HG02610 (cell line): ENCODE data around the gene PAX5.

Source experiments
- ATAC-seq: cut with Tn5 transposase; IDR thresholded peaks from one replicate; pipeline ENCODE4 v1.9.1; 2021; ENCODE audit warnings: mild to moderate bottlenecking, moderate library complexity; ENCODE audit not compliant: unreplicated experiment

The PAX5 gene

GRCh38 chr9:36865731-36866635 is 168.1 kb downstream of the PAX5 start:
- ATAC-seq = no peak

DNA sequence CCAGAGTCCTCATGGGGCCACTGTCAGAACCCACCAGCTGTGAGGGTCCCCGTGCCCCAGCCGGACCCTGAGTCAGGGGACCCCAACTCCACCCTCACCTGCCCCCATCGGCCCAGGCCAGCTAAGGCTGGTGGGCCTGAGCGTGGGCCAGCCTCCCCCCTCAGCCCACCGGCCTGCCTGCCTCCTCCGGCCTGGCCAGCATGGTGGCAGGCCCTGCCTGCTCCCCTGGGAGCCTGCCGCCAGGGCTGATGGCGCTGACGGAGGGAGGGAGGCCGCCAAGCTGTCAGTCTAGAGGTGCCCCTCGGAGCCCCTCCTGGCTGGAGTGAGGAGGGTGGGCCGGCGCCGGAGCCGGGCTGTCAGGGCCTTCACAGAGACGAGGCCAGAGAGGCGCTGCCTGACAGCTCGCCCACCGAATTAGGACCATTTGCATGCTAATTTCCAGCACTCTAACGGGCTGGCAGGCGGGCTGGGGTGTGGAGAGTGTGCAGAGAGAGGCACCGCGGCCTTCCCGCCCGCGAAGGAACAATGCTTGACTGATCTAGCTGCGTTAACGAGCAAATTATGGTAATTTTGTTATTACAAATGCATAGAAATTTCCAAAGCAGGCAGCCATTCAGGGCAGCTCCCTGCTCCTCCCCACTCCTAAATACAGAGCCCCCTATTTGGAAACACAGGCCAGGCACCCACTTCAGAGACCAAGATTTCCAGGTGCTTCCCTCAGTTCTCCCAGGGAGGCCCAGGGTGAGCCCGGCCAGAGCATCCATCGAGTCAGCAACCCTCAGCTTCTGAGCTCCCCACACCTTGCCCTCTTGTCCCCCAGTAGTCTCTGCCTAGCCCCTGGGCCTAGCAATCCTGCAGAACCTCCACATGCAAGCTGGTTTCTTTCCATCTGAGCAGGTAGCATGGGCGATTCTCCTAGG is 169.3 kb downstream of the PAX5 start:
- no peak for ATAC-seq

- ATAC-seq = no peak
Observed at GRCh38 chr9:36862206-36863145, 171.6 kb downstream of the PAX5 start.

GRCh38 chr9:36861528-36862205 is 172.4 kb downstream of the PAX5 start:
- no peak for ATAC-seq

DNA sequence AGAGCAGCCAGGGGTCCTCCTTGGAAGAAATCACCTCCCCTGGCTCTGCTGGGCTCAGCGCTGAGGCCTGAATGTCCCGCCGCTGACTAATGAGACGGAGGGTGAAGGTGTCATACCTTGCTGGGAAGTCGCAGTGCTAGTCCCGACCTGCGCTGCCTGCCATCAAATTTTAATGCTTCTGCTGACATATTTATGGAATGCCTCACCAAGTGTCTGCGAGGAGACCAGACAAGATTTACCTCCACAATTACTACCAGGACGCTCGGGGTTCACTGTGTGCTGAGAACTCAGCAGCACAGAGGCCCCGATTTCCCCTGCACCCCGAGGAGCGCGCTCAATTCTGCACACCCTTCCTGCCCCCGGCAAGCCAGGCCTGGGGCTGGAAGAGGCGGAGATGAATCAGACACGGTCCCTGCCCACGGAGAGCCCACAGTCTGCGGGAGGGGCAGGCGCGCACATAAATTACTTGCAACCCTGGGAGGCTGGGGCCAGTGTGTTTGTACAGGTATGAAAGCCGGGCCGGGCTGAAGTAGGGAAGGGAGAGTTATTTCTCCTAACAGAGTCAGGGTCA is 175.2 kb downstream of the PAX5 start:
- no peak for ATAC-seq

DNA sequence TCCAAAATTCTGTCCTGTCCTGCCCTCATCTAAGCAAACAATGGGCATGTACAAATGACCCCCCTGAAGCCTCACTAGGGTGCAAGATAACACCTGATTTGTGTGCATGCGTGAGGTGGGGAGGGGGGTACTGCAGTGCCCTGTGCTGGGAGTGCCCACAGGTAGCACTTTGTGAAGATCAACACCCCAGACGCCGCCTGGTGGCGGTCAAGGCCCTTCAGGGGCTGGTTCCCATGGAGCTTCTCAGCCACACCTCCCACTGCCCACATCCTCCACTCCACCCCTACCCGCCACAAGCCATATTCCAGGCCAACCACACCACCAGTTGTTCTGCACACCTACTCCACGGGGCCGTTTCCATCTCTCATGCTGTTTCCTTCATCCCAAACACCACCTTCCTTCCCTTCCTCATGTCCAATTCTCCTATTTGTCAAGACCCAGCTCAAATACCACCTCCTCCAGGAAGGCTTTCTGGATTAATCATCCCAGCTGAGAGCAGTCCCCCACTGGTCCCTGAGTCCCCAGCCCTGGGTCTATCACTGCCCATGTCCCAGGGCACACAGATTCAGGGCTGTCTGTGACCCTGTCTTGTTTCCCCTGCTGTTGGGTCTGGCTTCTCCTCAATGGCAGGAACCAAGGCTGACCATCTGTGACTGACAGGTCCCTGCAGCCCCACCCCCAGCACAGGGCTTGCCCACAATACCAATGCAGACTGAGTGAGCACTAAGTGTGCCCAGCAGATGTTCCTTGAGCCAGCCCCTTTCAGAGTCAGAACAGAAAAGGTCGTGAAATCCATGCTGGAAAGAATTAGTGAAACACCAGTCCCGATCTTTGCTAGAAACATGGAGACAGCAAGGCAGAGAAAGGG is 178.4 kb downstream of the PAX5 start:
- ATAC-seq = peak; percentile 68

DNA sequence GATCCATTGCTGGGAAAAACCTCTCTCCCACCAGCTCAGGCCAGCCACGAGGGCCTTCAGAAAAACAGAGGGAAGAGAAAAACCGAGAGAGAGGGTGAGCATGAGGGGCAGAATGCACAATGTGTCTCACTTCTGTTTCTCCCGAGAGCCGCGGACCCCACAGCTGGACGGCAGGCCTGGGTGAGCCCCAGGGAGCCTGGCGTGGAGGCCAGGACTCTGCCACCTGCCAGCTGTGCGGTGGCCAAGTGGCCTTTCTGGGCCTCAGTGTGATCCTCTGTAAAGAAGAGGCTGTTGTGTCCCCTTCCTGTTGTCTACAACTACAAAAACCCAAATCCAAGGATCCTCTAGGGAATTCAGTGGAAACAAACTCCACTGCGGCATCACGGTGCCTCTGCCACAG is 179.3 kb downstream of the PAX5 start:
- ATAC-seq = no peak

GRCh38 chr9:36854034-36854433 is 180.0 kb downstream of the PAX5 start:
- ATAC-seq = no peak

DNA sequence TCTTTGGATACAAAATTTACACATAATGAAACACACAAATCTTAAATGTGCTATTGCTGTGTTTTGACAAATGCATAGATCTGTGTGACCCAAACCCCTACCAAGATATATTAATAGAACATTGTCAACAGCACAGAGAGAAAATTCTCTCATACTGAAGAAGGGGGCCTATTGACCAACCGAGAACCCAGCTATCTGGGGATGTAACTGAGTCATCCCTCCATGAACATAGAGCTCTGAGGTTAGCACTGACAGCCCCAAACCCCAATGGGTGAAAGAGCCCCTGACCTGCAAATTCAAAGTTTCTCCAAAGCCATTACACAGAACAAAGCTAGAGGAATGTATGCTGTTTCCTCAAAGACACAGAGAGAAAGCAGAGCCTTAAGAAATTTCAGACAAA is 180.8 kb downstream of the PAX5 start:
- ATAC-seq = no peak

- no peak for ATAC-seq
Observed at GRCh38 chr9:36849943-36850342, 184.1 kb downstream of the PAX5 start.

- no peak for ATAC-seq
Observed at GRCh38 chr9:36848946-36849345, 185.1 kb downstream of the PAX5 start.

DNA sequence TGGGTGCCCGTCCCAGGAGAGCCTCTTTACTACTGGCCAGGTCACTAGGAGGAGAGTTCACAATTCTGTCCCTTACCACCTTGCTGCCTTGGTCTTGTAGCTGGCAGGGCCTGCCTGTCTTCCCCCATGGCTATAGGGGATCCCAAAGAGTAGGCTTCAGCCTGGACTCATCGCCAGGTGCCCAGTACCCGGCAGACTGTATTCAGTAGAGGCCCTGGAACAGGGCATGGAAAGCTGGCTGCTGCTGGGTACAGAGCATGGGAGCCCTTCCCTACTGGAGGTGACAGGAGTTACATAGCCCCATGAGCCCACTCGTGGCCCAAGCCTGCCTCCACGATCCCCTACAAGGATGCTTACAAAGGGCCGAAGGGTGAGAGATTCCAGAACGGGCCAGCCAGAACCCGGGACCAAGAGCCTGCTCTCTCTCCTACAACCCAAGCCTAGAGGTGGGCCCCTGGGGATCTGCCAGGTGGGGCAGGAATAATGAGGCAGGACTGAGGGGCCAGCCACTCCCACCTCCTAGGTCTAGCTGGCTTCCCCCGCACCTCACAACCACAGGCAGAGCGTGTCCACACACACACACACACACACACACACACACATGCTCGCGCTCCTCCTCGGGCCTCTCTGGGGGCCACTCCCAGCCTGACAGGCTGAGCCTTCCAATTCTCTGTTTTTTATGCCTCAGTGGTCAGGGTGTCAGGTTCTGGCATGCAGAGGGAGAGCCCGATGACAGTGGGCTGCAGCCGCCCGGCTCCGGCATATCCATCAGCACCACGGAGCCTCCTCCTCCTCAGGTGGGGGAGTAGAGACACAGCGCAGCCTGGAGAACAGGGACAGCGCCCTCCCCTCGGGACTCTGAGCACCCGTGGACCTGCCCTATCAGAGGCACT is 186.0 kb downstream of the PAX5 start:
- no peak for ATAC-seq

GRCh38 chr9:36846621-36847020 is 187.4 kb downstream of the PAX5 start:
- ATAC-seq = no peak

DNA sequence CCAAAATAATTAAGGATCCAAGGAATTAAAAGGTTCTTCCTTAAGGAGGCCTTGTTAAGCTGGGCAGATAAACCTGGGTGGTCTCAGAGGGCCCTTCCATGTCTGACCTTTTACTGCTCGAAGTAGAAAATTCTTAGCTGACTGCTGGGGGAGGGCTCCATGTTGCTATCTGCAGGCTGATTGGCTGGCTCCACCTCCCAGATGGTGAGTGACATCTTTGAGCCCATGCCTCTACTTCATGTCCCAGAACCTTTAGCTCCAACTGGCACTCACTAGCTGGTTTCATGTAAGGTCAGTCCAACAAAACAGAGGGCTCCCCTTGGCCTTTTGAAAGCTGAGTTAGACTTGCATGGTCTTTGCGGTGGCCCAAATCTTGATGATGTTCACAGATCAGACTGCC is 188.2 kb downstream of the PAX5 start:
- no peak for ATAC-seq

GRCh38 chr9:36844961-36845360 is 189.1 kb downstream of the PAX5 start:
- no peak for ATAC-seq

- peak; percentile 50 for ATAC-seq
Observed at GRCh38 chr9:36843964-36844363, 190.1 kb downstream of the PAX5 start.

GRCh38 chr9:36842560-36843530 is 191.2 kb downstream of the PAX5 start:
- no peak for ATAC-seq
